ENCODE results near the gene FLAD1. TPM values are rescaled to one million over a fixed set of nuclear protein-coding genes. Genes with fewer than 3 reads are reported as not detected.

FLAD1 gene
- total RNA-seq, 1 experiment from 2014 or later: 75.1 TPM

GRCh38 chr1:154969246-154969645 is 13.9 kb upstream of the FLAD1 start:
- no peak overlapping the region for H3K4me3 Mint-ChIP-seq (ENCODE audit: low read depth, unreplicated experiment)
- no TSS peak for BruUV-seq (replicated peaks)
- no peaks in the 10 kb centered on the region for H3K27me3 Mint-ChIP-seq (ENCODE audit: unreplicated experiment)
- H3K27ac Mint-ChIP-seq (ENCODE audit: unreplicated experiment): no peak overlapping the region
- peaks cover 36% of the 10 kb centered on the region for H3K4me1 Mint-ChIP-seq (ENCODE audit: low read depth, unreplicated experiment)
- H3K36me3 Mint-ChIP-seq (ENCODE audit: insufficient read depth, unreplicated experiment): peaks cover 37% of the 10 kb centered on the region
- intact Hi-C loops (cut with micrococcal nuclease; ENCODE audit: unreplicated experiment): no loop called here
- CTCF ChIA-PET: no interaction called here
- no peaks in the 10 kb centered on the region for H3K9me3 Mint-ChIP-seq (ENCODE audit: low read depth, unreplicated experiment)
- DNase-seq: no peak
- no peak for TF ChIP-seq CTCF (IDR thresholded peaks at IDR 0.05; ENCODE audit: unreplicated experiment)

DNA sequence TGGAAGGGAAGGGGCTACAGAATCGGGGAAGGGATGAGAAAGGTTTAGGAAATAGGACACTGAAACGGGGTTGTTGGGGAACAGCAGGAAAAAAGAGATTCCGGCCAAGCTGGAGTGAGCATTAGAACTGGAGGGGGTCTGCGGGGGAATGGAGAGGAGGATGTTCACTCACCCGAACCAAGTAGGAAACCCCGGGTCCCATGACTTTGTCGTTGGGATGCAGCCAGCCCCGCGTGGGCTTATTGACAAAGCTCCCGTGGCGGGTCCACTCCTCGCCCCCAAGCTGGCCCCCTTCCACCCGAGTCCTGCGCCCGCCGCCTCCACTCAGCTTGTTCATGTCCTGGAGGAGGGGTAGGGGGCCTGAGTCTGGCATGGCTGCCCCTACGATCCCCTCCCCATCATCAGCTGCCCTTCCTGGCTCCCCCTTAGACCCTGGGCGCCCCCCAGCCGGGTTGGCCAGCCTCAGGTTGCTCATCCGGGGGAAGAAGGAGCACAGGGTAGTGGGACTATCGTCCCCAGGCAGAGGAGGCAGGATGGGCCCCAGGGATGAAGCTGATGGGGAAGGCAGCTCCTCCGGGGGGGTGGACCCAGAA is 13.2 kb upstream of the FLAD1 start:
- no TSS peak for BruUV-seq (replicated peaks)
- H3K4me3 Mint-ChIP-seq (ENCODE audit: low read depth, unreplicated experiment): no peak overlapping the region
- CTCF ChIA-PET: interaction anchor here (0.8 to 1.1 kb wide), 2 partner anchors 9 to 49 kb away, joined by 3 to 4 read pairs; partner anchors contain the start of gene PYGO2

DNA sequence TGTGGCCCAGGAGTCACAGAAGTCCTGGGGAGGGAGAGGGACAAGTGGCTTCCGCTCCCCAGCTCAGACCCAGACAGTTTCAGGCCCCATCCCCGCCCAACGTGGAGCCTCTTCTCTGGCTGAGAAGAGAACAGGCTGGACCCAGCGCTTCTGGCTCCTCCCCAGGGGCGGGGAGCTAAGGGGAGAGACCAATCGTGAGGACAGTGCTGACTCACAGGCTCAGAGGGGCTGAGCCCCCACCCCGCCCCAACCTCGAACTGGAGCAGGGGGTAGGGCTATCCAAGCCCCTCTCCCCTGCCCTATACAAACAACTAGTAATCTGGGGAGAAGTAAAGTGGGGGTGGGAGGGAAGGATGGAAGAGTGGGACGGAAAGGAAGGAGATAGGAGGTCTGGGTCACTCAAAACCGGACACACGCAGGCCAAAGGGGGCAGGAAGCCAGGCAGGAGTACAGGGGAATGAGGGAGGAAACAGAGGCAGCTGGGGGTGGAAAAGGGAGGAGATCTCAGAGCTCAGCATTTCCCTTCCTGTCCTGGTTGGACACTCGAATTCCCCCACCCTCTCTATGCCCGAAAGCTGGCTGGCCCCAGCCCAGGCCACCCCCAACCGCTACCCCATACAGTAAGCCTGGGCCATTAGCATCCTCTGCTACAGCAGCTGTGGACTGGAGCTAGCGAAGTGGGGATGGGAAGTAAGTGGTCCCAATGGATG is 12.4 kb upstream of the FLAD1 start, which contains the start of gene SHC1:
SHC1 (minus strand) TSS at position 117 of the 710 bp plus-strand sequence. CDS start 221 bp downstream, outside the sequence.
- Mint-ChIP-seq H3K27ac (ENCODE audit: unreplicated experiment) (peak within 1 kb of the TSS; percentile 69), H3K4me3 (ENCODE audit: low read depth, unreplicated experiment) (peak within 1 kb of the TSS; percentile 53), H3K27me3 (ENCODE audit: unreplicated experiment) (no peaks in the 10 kb centered on the region), H3K9me3 (ENCODE audit: low read depth, unreplicated experiment) (no peaks in the 10 kb centered on the region), H3K4me1 (ENCODE audit: low read depth, unreplicated experiment) (peaks cover 36% of the 10 kb centered on the region), H3K36me3 (ENCODE audit: insufficient read depth, unreplicated experiment) (peaks cover 28% of the 10 kb centered on the region)
- no peak for TF ChIP-seq CTCF (IDR thresholded peaks at IDR 0.05; ENCODE audit: unreplicated experiment)
- BruUV-seq (replicated peaks): no TSS peak
- peak; percentile 47 for DNase-seq
- CTCF ChIA-PET: interaction anchor here (0.8 to 1.1 kb wide), 2 partner anchors 9 to 48 kb away, joined by 3 to 4 read pairs; partner anchors contain the start of gene PYGO2
- intact Hi-C loops (cut with micrococcal nuclease; ENCODE audit: unreplicated experiment): loop anchor here (5.0 kb wide), 1 partner anchor 92 kb away; the partner anchor contains the start of gene EFNA4

More for the DNA sequence above, 13.2 kb upstream of the FLAD1 start:
- TF ChIP-seq CTCF (IDR thresholded peaks at IDR 0.05; ENCODE audit: unreplicated experiment): no peak
- H3K27ac Mint-ChIP-seq (ENCODE audit: unreplicated experiment): no peak overlapping the region
- no peaks in the 10 kb centered on the region for H3K9me3 Mint-ChIP-seq (ENCODE audit: low read depth, unreplicated experiment)
- no peak for DNase-seq
- intact Hi-C loops (cut with micrococcal nuclease; ENCODE audit: unreplicated experiment): loop anchor here (5.0 kb wide), 1 partner anchor 92 kb away; the partner anchor contains the start of gene EFNA4
- H3K27me3 Mint-ChIP-seq (ENCODE audit: unreplicated experiment): no peaks in the 10 kb centered on the region
- H3K36me3 Mint-ChIP-seq (ENCODE audit: insufficient read depth, unreplicated experiment): peaks cover 36% of the 10 kb centered on the region
- H3K4me1 Mint-ChIP-seq (ENCODE audit: low read depth, unreplicated experiment): peaks cover 36% of the 10 kb centered on the region

GRCh38 chr1:154971341-154971998 is 11.7 kb upstream of the FLAD1 start:
- CTCF ChIA-PET: interaction anchor here (0.7 to 1.8 kb wide), 5 partner anchors 10 to 269 kb away, joined by 4 to 12 read pairs (median 7); partner anchors contain the start of gene PYGO2
- peaks cover 36% of the 10 kb centered on the region for H3K4me1 Mint-ChIP-seq (ENCODE audit: low read depth, unreplicated experiment)
- BruUV-seq (replicated peaks): no TSS peak
- no peaks in the 10 kb centered on the region for H3K9me3 Mint-ChIP-seq (ENCODE audit: low read depth, unreplicated experiment)
- DNase-seq: no peak
- H3K4me3 Mint-ChIP-seq (ENCODE audit: low read depth, unreplicated experiment): peak overlapping the region; percentile 53
- intact Hi-C loops (cut with micrococcal nuclease; ENCODE audit: unreplicated experiment): loop anchor here (5.0 kb wide), 1 partner anchor 91 kb away; the partner anchor contains the start of gene EFNA4
- peaks cover 24% of the 10 kb centered on the region for H3K36me3 Mint-ChIP-seq (ENCODE audit: insufficient read depth, unreplicated experiment)
- H3K27ac Mint-ChIP-seq (ENCODE audit: unreplicated experiment): peak overlapping the region; percentile 69
- TF ChIP-seq CTCF (IDR thresholded peaks at IDR 0.05; ENCODE audit: unreplicated experiment): no peak
- H3K27me3 Mint-ChIP-seq (ENCODE audit: unreplicated experiment): no peaks in the 10 kb centered on the region
